ENCODE results near the gene TAF6L. TPM values are rescaled to one million over a fixed set of nuclear protein-coding genes. Genes with fewer than 3 reads are reported as not detected.
"Not testable (repeated sequence)": the region's sequence is repeated elsewhere in the genome, so short reads cannot be mapped to it uniquely, and the experiment has no call there.

Gene TAF6L
- 13.8 TPM for total RNA-seq

DNA sequence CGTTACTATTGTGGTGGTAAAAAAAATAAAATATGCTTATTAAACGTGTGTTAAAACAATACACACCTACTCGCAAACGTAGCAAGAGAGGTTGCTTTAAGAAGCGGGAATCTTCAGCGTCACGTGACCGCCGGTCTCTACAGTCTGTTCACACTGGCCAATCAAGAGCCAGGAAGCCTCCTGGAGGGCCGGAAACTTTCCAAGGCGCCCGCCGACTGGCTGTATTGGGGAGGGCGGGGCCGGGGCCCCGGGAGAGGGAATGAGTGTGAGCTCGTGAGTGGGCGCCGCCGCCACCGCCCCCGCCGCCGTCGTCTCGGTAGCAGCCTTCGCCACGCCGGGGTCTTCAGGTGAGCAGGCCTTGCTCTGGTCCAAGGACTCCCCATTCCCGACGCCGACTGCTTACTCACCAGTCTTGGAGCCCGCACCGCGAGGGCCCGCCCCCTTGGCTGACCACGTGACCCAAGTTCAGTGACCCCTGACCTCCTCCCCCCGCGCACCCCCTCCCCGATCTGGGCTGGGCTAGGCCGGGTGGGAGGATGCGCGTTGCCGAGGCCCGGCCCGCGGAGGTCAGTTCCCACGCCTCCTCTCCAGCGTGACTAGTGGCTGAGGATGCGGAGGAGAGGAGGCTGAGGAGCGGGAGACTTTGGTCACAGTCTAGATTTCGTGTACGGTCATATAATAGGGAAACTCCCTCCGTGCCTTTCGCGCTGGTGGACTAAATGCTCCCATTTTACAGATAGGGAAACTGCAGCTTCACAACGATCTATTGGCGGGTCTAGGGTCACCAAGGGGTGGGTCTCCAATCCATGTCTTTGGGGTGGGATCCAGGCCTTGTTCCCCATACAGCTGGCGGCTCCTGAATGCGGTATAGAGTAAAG, at the start of gene TAF6L:
Gene TAF6L (plus strand): TSS at position 253 of the 878 bp plus-strand sequence. CDS start 4,388 bp downstream, outside the sequence.
- peak; percentile 95 for DNase-seq

DNA sequence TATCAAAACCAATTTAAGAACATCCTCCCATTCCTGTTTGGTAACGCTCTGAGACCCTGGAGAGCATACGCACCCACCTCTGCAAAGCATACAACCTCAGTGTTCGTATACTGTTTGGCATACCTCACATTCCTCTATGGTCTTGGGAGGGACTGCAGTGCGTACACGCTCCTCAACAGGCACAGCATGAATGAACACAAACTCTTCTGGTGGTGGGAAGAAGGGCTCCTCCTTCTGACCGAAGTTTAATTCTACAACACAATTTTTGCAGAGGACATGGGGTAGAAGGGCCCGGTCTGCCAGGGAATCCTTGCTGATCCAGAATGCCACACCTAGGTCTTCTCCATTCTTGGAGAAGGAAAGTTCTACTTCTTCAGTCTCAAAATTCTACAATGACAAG, 49.2 kb upstream of the TAF6L start:
- DNase-seq = no peak

- DNase-seq = no peak
Observed at GRCh38 chr11:62724171-62724570, 47.0 kb upstream of the TAF6L start.

GRCh38 chr11:62725646-62726045, 45.5 kb upstream of the TAF6L start:
- no peak for DNase-seq

- DNase-seq = no peak
Observed at GRCh38 chr11:62726156-62726914, 44.9 kb upstream of the TAF6L start.

GRCh38 chr11:62726915-62727164, 44.4 kb upstream of the TAF6L start:
- DNase-seq = no peak

DNA sequence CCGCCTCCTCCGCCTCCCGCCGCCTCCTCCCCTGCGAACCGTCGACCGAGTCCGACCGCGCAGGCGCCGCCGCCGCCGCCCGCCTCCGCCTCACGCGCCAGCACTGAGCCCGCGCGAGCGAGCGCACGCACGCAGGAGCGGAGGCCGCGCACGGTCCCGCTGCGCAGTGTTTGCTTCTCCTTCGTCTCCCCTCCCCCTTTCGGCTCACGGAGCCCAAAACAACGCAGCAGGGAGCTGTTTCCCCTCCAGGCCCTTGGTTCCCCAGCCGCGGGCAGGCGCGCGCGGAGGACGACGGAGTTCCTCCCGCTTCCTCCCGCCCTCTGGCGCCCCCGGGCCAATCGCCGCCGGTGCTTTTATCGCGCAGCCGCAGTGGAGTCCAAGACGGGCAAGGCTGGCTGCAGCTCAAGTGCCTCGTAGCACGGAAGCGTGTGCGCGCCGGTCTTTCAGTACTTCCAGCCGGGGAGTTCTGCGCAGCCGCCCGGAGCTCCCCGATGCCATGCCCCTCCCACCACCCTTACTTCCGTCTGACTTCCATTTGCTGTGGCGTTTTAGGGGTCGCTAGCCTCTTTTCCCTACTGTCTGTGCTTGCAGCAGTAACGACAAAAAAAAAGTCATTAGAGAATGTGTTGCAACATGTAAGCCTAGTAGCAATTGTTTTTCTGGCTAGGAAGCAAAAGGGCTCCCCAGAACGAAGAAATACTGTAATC, 43.9 kb upstream of the TAF6L start, which contains the start of gene HNRNPUL2:
Gene HNRNPUL2 (minus strand): TSS at position 293 of the 707 bp plus-strand sequence. CDS start 301 bp downstream, outside the sequence.
- DNase-seq = peak; percentile 99

- DNase-seq = peak; percentile 97
Observed at GRCh38 chr11:62727872-62728170, 43.4 kb upstream of the TAF6L start.

- peak; percentile 93 for DNase-seq
Observed at GRCh38 chr11:62728171-62728988, 42.8 kb upstream of the TAF6L start, which contains the start of gene TTC9C. Gene TTC9C, plus strand, starts transcription at chr11:62728486. Its CDS starts 363 bp downstream, at chr11:62728849.

- not testable (repeated sequence) for DNase-seq
Observed at GRCh38 chr11:62730076-62730475, 41.1 kb upstream of the TAF6L start.

DNA sequence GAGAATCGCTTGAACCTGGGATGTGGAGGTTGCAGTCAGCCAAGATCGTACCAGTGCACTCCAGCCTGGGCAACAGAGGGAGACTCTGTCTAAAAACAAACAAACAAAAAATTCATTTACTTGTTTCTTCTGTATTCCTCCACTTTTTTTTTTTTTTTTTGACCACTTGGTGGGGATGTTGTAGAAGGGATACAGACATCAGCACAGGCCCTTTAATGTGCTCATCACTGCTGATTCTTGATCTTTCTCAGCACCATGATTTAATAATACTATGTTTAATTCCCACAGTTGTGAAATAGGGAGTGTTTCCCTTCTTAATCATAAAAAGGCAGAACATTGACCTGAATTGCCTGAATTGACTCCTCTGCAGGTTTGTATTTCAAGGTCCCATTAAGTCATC, 38.4 kb upstream of the TAF6L start:
- DNase-seq = no peak

GRCh38 chr11:62737196-62737595, 34.0 kb upstream of the TAF6L start:
- DNase-seq = no peak

DNA sequence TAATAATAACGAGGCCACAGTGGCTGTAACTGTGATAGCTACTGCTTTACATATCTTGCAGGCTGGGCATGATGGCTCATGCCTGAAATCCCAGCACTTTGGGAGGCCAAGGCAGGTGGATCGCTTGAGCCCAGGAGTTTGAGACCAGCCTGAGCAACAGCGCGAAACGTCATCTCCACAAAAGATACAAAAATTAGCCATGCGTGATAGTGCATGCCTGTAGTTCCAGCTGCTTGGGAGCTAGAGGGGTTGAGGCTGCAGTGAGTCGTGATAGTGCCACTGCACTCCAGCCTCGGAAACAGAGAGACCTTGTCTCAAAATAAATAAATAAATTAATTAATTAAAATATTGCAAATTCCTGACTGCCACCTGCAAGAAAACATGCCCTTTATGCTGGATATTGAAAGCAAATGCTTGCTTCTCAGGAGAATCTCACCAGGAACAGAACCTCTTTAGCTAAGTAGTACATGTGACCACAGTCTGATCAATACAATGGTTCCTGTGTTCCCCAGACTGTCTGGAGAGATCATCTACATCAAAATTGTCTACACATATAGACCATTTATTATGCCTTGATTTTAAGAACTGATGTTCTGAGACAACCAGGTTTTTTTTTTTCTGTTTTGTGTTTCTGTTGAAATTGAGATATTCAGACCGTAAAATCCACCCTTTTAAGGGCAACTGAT, 23.6 kb upstream of the TAF6L start:
- no peak for DNase-seq

DNA sequence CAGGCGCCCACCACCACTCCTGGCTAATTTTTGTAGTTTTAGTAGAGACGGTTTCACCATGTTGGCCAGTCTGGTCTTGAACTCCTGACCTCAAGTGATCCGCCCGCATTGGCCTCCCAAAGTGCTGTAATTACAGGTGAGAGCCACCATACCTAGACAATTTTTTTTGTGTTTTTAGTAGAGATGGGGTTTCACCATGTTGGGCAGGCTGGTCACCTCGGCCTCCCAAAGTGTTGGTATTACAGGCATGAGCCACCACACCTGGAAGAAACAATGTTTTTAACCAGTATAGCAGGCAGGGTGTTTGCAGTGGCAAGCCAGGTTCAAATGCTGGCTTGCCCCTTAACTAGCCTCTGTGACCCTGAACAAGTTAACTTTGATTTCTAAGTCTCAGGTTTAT, 21.3 kb upstream of the TAF6L start:
- not testable (repeated sequence) for DNase-seq

- DNase-seq = no peak
Observed at GRCh38 chr11:62752177-62752785, 18.9 kb upstream of the TAF6L start.

DNA sequence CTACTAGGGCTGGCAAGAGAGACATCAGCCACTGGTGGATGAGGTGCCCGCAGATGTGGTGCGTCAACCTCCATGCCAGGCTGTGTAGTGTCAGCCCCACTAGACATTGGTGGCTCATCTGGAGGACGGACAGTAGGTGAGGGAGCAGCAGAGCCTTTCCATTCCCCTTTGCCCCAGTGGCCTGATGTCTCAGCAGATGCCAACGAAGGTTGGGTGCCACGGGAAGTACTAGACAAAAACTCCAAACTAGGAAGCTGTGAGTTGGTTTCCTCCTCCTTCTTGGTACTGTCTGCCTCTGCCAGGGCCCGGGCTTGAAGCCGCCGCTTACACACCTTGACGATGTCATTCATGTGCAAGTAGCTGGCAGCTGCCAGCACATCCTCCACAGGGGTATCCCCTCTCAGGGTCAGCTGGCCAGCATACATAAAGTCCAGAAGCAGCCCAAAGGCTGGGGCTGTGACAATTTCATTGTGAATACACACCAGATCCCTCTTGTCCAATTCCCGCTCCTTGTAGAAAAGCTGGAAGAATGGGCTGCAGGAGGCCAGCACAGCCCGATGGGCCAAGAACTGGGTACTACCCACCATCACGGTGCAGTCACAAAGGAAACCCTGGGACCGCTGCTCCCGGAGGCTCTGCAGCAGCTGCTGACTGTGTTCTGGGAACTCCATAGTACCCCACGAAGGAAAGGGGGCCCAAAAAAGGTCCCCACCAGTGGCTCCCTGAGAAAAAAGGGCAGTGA, 18.0 kb upstream of the TAF6L start:
- no peak for DNase-seq

DNA sequence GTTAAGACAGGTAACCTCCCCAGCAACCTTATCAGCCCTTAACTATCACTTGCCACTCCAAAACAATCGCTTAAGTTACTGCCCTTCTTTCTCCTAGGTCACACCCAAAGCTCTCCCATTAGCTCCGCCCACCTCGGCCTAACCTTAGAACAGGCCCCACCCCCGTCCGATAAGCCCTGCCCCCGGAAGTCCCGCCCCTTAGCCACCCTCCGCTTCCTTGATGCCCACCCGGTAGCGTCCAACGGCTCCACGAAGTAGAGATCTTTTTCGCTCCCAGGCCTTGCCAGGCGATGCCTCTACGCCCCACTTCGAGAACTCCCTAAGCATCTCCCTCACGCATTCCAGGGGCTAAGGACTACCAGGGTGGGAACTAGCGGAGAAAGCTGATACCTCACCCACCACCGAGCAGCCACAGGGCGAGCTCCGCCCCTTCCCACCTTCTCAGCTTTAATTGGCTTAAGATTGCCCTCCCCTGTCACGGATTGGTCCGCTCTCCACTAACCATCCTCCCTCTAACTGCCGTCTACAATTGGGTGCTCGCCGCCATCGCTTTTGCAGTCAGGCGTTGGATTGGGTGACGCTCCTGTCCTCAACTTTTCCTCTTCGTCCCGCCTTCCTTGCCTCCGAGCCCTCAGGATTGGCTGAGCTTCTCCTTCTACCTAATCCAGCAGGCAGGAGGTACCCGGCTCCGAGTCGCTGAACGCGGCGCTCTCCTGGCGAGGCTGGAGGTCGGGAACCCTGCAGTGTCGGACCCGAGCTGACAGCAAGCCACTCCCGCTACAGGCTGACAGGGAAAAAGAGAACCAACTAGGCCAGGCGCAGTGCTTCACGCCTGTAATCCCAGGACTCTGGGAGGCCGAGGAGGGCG, 17.2 kb upstream of the TAF6L start, which contains the start of gene ZBTB3:
Gene ZBTB3 (minus strand): TSS at position 425 of the 868 bp plus-strand sequence. CDS start 496 bp downstream, outside the sequence.
- peak; percentile 99 for DNase-seq

- no peak for DNase-seq
Observed at GRCh38 chr11:62755086-62755615, 16.0 kb upstream of the TAF6L start.

Data from skin of body (tissue), 2 donors.